ENCODE data around the gene SMIM5. TPM values are rescaled to one million over a fixed set of nuclear protein-coding genes. Genes with fewer than 3 reads are reported as not detected.

SMIM5 gene
- total RNA-seq, 1 experiment from 2014 or later = not detected

- Histone ChIP-seq H3K4me3 (ENCODE audit: low read length) (no peak overlapping the region), H3K9me2 (replicated peaks; ENCODE audit: insufficient read depth, low read length) (no peaks in the 10 kb centered on the region), H3K4me1 (ENCODE audit: low read length) (peaks cover 18% of the 10 kb centered on the region), H3K27ac (ENCODE audit: low read length) (no peak overlapping the region), H3K79me2 (ENCODE audit: low read length) (no peaks in the 10 kb centered on the region), H3K9me3 (ENCODE audit: low read length) (no peaks in the 10 kb centered on the region), H2AFZ (ENCODE audit: low read length) (no peak overlapping the region), H3K36me3 (ENCODE audit: insufficient read depth, low read length) (no peaks in the 10 kb centered on the region), H3K27me3 (ENCODE audit: low read length) (no peaks in the 10 kb centered on the region), H3K4me2 (ENCODE audit: low read depth, low read length, poor library complexity, severe bottlenecking) (no peak overlapping the region), H4K20me1 (ENCODE audit: insufficient read depth, low read depth, low read length) (peaks cover 18% of the 10 kb centered on the region; the same call in 1 of the 2 replicates), H3K9ac (ENCODE audit: low read length) (no peak overlapping the region)
- DNase-seq = no peak
These were observed 806 bp upstream of the SMIM5 start for GRCh38 chr17:75632428-75632827.

- Histone ChIP-seq H3K27ac (ENCODE audit: low read length) (no peak overlapping the region), H3K4me3 (ENCODE audit: low read length) (no peak overlapping the region), H3K4me2 (ENCODE audit: low read depth, low read length, poor library complexity, severe bottlenecking) (peak overlapping the region; percentile 23), H3K27me3 (ENCODE audit: low read length) (no peaks in the 10 kb centered on the region), H2AFZ (ENCODE audit: low read length) (no peak overlapping the region), H3K9ac (ENCODE audit: low read length) (no peak overlapping the region), H3K9me2 (replicated peaks; ENCODE audit: insufficient read depth, low read length) (no peaks in the 10 kb centered on the region), H3K79me2 (ENCODE audit: low read length) (no peaks in the 10 kb centered on the region), H3K9me3 (ENCODE audit: low read length) (no peaks in the 10 kb centered on the region), H3K36me3 (ENCODE audit: insufficient read depth, low read length) (no peaks in the 10 kb centered on the region), H3K4me1 (ENCODE audit: low read length) (peaks cover 18% of the 10 kb centered on the region), H4K20me1 (ENCODE audit: insufficient read depth, low read depth, low read length) (peaks cover 21% of the 10 kb centered on the region; the same call in 1 of the 2 replicates)
- DNase-seq = peak; percentile 91
These were observed 497 bp downstream of the SMIM5 start for GRCh38 chr17:75633486-75634375.

GRCh38 chr17:75634376-75634740, 1.1 kb downstream of the SMIM5 start:
- Histone ChIP-seq H3K36me3 (ENCODE audit: insufficient read depth, low read length) (no peaks in the 10 kb centered on the region), H3K9me2 (replicated peaks; ENCODE audit: insufficient read depth, low read length) (no peaks in the 10 kb centered on the region), H3K27me3 (ENCODE audit: low read length) (no peaks in the 10 kb centered on the region), H2AFZ (ENCODE audit: low read length) (no peak overlapping the region), H3K4me1 (ENCODE audit: low read length) (peaks cover 18% of the 10 kb centered on the region), H3K9ac (ENCODE audit: low read length) (no peak overlapping the region), H3K27ac (ENCODE audit: low read length) (no peak overlapping the region), H3K79me2 (ENCODE audit: low read length) (no peaks in the 10 kb centered on the region), H3K9me3 (ENCODE audit: low read length) (no peaks in the 10 kb centered on the region), H3K4me3 (ENCODE audit: low read length) (no peak overlapping the region), H3K4me2 (ENCODE audit: low read depth, low read length, poor library complexity, severe bottlenecking) (peak overlapping the region; percentile 23), H4K20me1 (ENCODE audit: insufficient read depth, low read depth, low read length) (peaks cover 21% of the 10 kb centered on the region; the same call in 1 of the 2 replicates)
- DNase-seq = no peak

- H3K9me2 ChIP-seq (replicated peaks; ENCODE audit: insufficient read depth, low read length) = no peaks in the 10 kb centered on the region
- H3K79me2 ChIP-seq (ENCODE audit: low read length) = no peaks in the 10 kb centered on the region
- H3K9ac ChIP-seq (ENCODE audit: low read length) = no peak overlapping the region
- H3K27me3 ChIP-seq (ENCODE audit: low read length) = no peaks in the 10 kb centered on the region
- no peak overlapping the region for H3K4me2 ChIP-seq (ENCODE audit: low read depth, low read length, poor library complexity, severe bottlenecking)
- no peaks in the 10 kb centered on the region for H3K9me3 ChIP-seq (ENCODE audit: low read length)
- no peak for DNase-seq
- peaks cover 18% of the 10 kb centered on the region for H3K4me1 ChIP-seq (ENCODE audit: low read length)
- H3K36me3 ChIP-seq (ENCODE audit: insufficient read depth, low read length) = no peaks in the 10 kb centered on the region
- H2AFZ ChIP-seq (ENCODE audit: low read length) = no peak overlapping the region
- peaks cover 21% of the 10 kb centered on the region; the same call in 1 of the 2 replicates for H4K20me1 ChIP-seq (ENCODE audit: insufficient read depth, low read depth, low read length)
- H3K27ac ChIP-seq (ENCODE audit: low read length) = no peak overlapping the region
- H3K4me3 ChIP-seq (ENCODE audit: low read length) = no peak overlapping the region
These were observed 1.7 kb downstream of the SMIM5 start for GRCh38 chr17:75634754-75635609.

- H3K4me1 ChIP-seq (ENCODE audit: low read length) = peaks cover 18% of the 10 kb centered on the region
- no peaks in the 10 kb centered on the region for H3K9me3 ChIP-seq (ENCODE audit: low read length)
- no peak overlapping the region for H2AFZ ChIP-seq (ENCODE audit: low read length)
- DNase-seq = no peak
- no peaks in the 10 kb centered on the region for H3K36me3 ChIP-seq (ENCODE audit: insufficient read depth, low read length)
- no peak overlapping the region for H3K4me2 ChIP-seq (ENCODE audit: low read depth, low read length, poor library complexity, severe bottlenecking)
- H3K27me3 ChIP-seq (ENCODE audit: low read length) = no peaks in the 10 kb centered on the region
- H3K9me2 ChIP-seq (replicated peaks; ENCODE audit: insufficient read depth, low read length) = no peaks in the 10 kb centered on the region
- H3K79me2 ChIP-seq (ENCODE audit: low read length) = no peaks in the 10 kb centered on the region
- no peak overlapping the region for H3K27ac ChIP-seq (ENCODE audit: low read length)
- no peak overlapping the region for H3K4me3 ChIP-seq (ENCODE audit: low read length)
- peaks cover 21% of the 10 kb centered on the region; the same call in 1 of the 2 replicates for H4K20me1 ChIP-seq (ENCODE audit: insufficient read depth, low read depth, low read length)
- H3K9ac ChIP-seq (ENCODE audit: low read length) = no peak overlapping the region
These were observed 2.5 kb downstream of the SMIM5 start for GRCh38 chr17:75635610-75636202.

- Histone ChIP-seq H3K9me2 (replicated peaks; ENCODE audit: insufficient read depth, low read length) (no peaks in the 10 kb centered on the region), H3K36me3 (ENCODE audit: insufficient read depth, low read length) (no peaks in the 10 kb centered on the region), H3K4me1 (ENCODE audit: low read length) (peaks cover 18% of the 10 kb centered on the region), H3K27me3 (ENCODE audit: low read length) (no peaks in the 10 kb centered on the region), H3K9ac (ENCODE audit: low read length) (no peak overlapping the region), H4K20me1 (ENCODE audit: insufficient read depth, low read depth, low read length) (peaks cover 21% of the 10 kb centered on the region; the same call in 1 of the 2 replicates), H3K79me2 (ENCODE audit: low read length) (no peaks in the 10 kb centered on the region), H3K4me2 (ENCODE audit: low read depth, low read length, poor library complexity, severe bottlenecking) (no peak overlapping the region), H3K9me3 (ENCODE audit: low read length) (no peaks in the 10 kb centered on the region), H3K4me3 (ENCODE audit: low read length) (no peak overlapping the region), H2AFZ (ENCODE audit: low read length) (no peak overlapping the region), H3K27ac (ENCODE audit: low read length) (no peak overlapping the region)
- DNase-seq = no peak
These were observed 3.3 kb downstream of the SMIM5 start for GRCh38 chr17:75636381-75637142.

GRCh38 chr17:75637143-75637538, 3.9 kb downstream of the SMIM5 start:
- Histone ChIP-seq H4K20me1 (ENCODE audit: insufficient read depth, low read depth, low read length) (peaks cover 21% of the 10 kb centered on the region; the same call in 1 of the 2 replicates), H3K9me2 (replicated peaks; ENCODE audit: insufficient read depth, low read length) (no peaks in the 10 kb centered on the region), H3K9me3 (ENCODE audit: low read length) (no peaks in the 10 kb centered on the region), H3K27me3 (ENCODE audit: low read length) (no peaks in the 10 kb centered on the region), H3K4me3 (ENCODE audit: low read length) (no peak overlapping the region), H3K36me3 (ENCODE audit: insufficient read depth, low read length) (no peaks in the 10 kb centered on the region), H3K4me1 (ENCODE audit: low read length) (peaks cover 18% of the 10 kb centered on the region), H2AFZ (ENCODE audit: low read length) (no peak overlapping the region), H3K79me2 (ENCODE audit: low read length) (no peaks in the 10 kb centered on the region), H3K27ac (ENCODE audit: low read length) (no peak overlapping the region), H3K9ac (ENCODE audit: low read length) (no peak overlapping the region), H3K4me2 (ENCODE audit: low read depth, low read length, poor library complexity, severe bottlenecking) (no peak overlapping the region)
- DNase-seq = no peak
